GM23248 (cell line): ENCODE results near the gene PDE3B.

Experiments
- EZH2 ChIP-seq: fragments of 200-600 bp; sonication (generic); IDR thresholded peaks from 2 replicates; pipeline ENCODE4 v1.6.1; 2018; ENCODE audit warnings: antibody characterized with exemption, mild to moderate bottlenecking; ENCODE audit not compliant: insufficient read depth, poor library complexity, severe bottlenecking
- EZH2phosphoT487 ChIP-seq: fragments of 200-600 bp; sonication (generic); IDR thresholded peaks from 2 replicates; pipeline ENCODE4 v1.6.1; 2018; ENCODE audit warnings: antibody characterized with exemption, moderate library complexity, mild to moderate bottlenecking, low read depth; ENCODE audit not compliant: insufficient read depth

DNA sequence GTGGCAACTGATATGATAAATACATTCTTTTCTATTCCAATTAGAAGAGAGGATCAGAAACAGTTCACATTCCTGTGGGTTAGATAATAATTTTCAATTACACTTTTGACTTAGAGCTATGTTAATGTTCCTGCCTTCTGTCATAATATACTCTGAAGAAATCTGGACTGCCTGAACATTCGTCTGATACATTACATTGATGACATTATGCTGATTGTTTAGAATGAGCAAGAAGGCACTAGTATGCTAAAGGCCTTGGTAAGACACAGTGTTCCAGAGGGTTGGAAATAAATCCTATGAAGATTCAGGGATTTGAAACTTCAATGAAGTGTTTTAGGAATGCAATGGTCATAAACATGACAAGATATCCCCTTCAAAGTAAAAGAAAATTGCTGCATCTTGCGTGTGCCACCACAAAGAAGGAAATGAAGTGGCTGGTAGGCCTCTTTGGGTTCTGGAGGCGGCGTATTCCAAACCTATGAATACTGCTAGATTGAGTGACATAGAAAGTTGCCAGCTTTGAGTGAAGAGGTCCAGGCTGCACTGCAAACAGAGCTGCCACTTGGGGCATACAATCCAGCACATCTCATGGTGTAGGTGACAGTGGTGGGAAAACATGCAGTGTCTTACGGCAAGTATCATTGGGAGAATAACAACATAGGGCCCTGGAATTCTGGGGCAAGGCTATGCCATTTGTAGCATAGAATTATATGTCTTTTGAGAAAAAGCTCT, 21.2 kb upstream of the PDE3B start:
- no peak for TF ChIP-seq EZH2phosphoT487
- TF ChIP-seq EZH2: no peak
